H9 (cell line): ENCODE results near the gene LYAR. TPM values are rescaled to one million over a fixed set of nuclear protein-coding genes. Genes with fewer than 3 reads are reported as not detected.

Source experiments
- DNase-seq: peaks from one replicate; pipeline ENCODE4 v3.0.0-alpha.2; 2017
- H2AFZ ChIP-seq: one replicate; pipeline ENCODE4 v1.6.1; 2013; ENCODE audit warnings: mild to moderate bottlenecking, low read length, control low read depth, moderate library complexity
- H2AK5ac ChIP-seq: 2 replicates; pipeline ENCODE4 v1.6.1; 2013; ENCODE audit warnings: low read length, control low read depth, mixed read lengths; ENCODE audit not compliant: insufficient read length
- H2BK120ac ChIP-seq: one replicate; pipeline ENCODE4 v1.6.1; 2013; ENCODE audit warnings: low read depth, mild to moderate bottlenecking, low read length, control low read depth, inconsistent platforms; ENCODE audit not compliant: poor library complexity, severe bottlenecking
- H2BK12ac ChIP-seq: 2 replicates; pipeline ENCODE4 v1.6.1; 2013; ENCODE audit warnings: low read length, control low read depth, mixed read lengths, low read depth; ENCODE audit not compliant: insufficient read length
- H2BK15ac ChIP-seq: 2 replicates; pipeline ENCODE4 v1.6.1; 2013; ENCODE audit warnings: low read depth, low read length, control low read depth
- H2BK20ac ChIP-seq: one replicate; pipeline ENCODE4 v1.6.1; 2013; ENCODE audit warnings: low read depth, mild to moderate bottlenecking, low read length, control low read depth, inconsistent platforms; ENCODE audit not compliant: poor library complexity, severe bottlenecking
- H2BK5ac ChIP-seq: 2 replicates; pipeline ENCODE4 v1.6.1; 2013; ENCODE audit warnings: low read length, control low read depth, mixed read lengths; ENCODE audit not compliant: insufficient read length
- H3K14ac ChIP-seq: 2 replicates; pipeline ENCODE4 v1.6.1; 2013; ENCODE audit warnings: low read length, control low read depth; ENCODE audit not compliant: insufficient read depth
- H3K18ac ChIP-seq: 2 replicates; pipeline ENCODE4 v1.6.1; 2013; ENCODE audit warnings: low read depth, mild to moderate bottlenecking, mixed read lengths, low read length, control low read depth; ENCODE audit not compliant: insufficient read length
- H3K23ac ChIP-seq: 2 replicates; pipeline ENCODE4 v1.6.1; 2013; ENCODE audit warnings: low read length, control low read depth, mixed read lengths, low read depth; ENCODE audit not compliant: insufficient read length
- H3K23me2 ChIP-seq: 2 replicates; pipeline ENCODE4 v1.6.1; 2013; ENCODE audit warnings: low read depth, mild to moderate bottlenecking, mixed read lengths, low read length, control low read depth; ENCODE audit not compliant: insufficient read length, poor library complexity, severe bottlenecking
- H3K27ac ChIP-seq: 2 replicates; pipeline ENCODE4 v1.5.1; 2013; ENCODE audit warnings: low read length, control low read depth, mixed read lengths, low read depth; ENCODE audit not compliant: insufficient read length
- H3K27me3 ChIP-seq: 2 replicates; pipeline ENCODE4 v1.6.1; 2013; ENCODE audit warnings: low read length, control low read depth, inconsistent platforms; ENCODE audit not compliant: insufficient read depth
- H3K4ac ChIP-seq: 2 replicates; pipeline ENCODE4 v1.6.1; 2013; ENCODE audit warnings: low read depth, mild to moderate bottlenecking, control low read depth, inconsistent platforms, low read length, moderate library complexity
- H3K4me1 ChIP-seq: 2 replicates; pipeline ENCODE4 v1.6.1; 2013; ENCODE audit warnings: low read length, control low read depth, inconsistent platforms; ENCODE audit not compliant: insufficient read depth
- H3K4me2 ChIP-seq: 2 replicates; pipeline ENCODE4 v1.6.1; 2013; ENCODE audit warnings: low read length, control low read depth, mixed read lengths; ENCODE audit not compliant: insufficient read length, insufficient read depth
- H3K56ac ChIP-seq: 2 replicates; pipeline ENCODE4 v1.6.1; 2013; ENCODE audit warnings: low read depth, mild to moderate bottlenecking, mixed read lengths, low read length, control low read depth; ENCODE audit not compliant: insufficient read length
- H3K79me1 ChIP-seq: 2 replicates; pipeline ENCODE4 v1.6.1; 2013; ENCODE audit warnings: low read depth, mild to moderate bottlenecking, moderate library complexity, low read length, control low read depth, inconsistent platforms; ENCODE audit not compliant: insufficient read depth, poor library complexity, severe bottlenecking
- H3K79me2 ChIP-seq: 2 replicates; pipeline ENCODE4 v1.6.1; 2013; ENCODE audit warnings: low read length, control low read depth, inconsistent platforms; ENCODE audit not compliant: insufficient read depth
- H3K9ac ChIP-seq: 2 replicates; pipeline ENCODE4 v1.6.1; 2013; ENCODE audit warnings: low read length, control low read depth, mixed read lengths; ENCODE audit not compliant: insufficient read length; ENCODE audit errors: extremely low read depth
- H3K9me3 ChIP-seq: one replicate; pipeline ENCODE4 v1.6.1; 2013; ENCODE audit warnings: low read depth, low read length, inconsistent platforms; ENCODE audit not compliant: control insufficient read depth
- H3T11ph ChIP-seq: one replicate; pipeline ENCODE4 v1.6.1; 2013; ENCODE audit warnings: mild to moderate bottlenecking, low read length, control low read depth, inconsistent platforms
- H4K20me1 ChIP-seq: one replicate; pipeline ENCODE4 v1.6.1; 2013; ENCODE audit not compliant: control insufficient read depth, insufficient read length, insufficient read depth
- H4K5ac ChIP-seq: 2 replicates; pipeline ENCODE4 v1.6.1; 2013; ENCODE audit warnings: low read depth, mild to moderate bottlenecking, mixed read lengths, low read length, control low read depth; ENCODE audit not compliant: insufficient read length
- H4K8ac ChIP-seq: replicated peaks from 2 replicates; pipeline ENCODE4 v1.6.1; 2013; ENCODE audit warnings: low read length, control low read depth, mixed read lengths, low read depth; ENCODE audit not compliant: insufficient read length
- H4K91ac ChIP-seq: 2 replicates; pipeline ENCODE4 v1.6.1; 2013; ENCODE audit warnings: low read depth, mild to moderate bottlenecking, moderate library complexity, mixed read lengths, low read length, control low read depth; ENCODE audit not compliant: insufficient read length
- H3K27ac Mint-ChIP-seq, 3 experiments: 2 replicates in 2 of 3; 3 replicates in 1 of 3; pipeline ENCODE4 v1.8.0; 2020 to 2021; ENCODE audit warnings: mixed read lengths in 3 of 3, mild to moderate bottlenecking in 1 of 3, moderate library complexity in 1 of 3
- H3K27me3 Mint-ChIP-seq: 2 replicates; pipeline ENCODE4 v1.8.0; 2021; ENCODE audit warnings: low read depth, mild to moderate bottlenecking, moderate library complexity, mixed read lengths
- H3K36me3 Mint-ChIP-seq, 3 experiments: 2 replicates in 2 of 3; 3 replicates in 1 of 3; pipeline ENCODE4 v1.8.0; 2020 to 2021; ENCODE audit warnings: low read depth in 3 of 3, mixed read lengths in 3 of 3; ENCODE audit not compliant: insufficient read depth in 1 of 3
- H3K4me1 Mint-ChIP-seq, 2 experiments: 2 replicates each; pipeline ENCODE4 v1.8.0; 2020; ENCODE audit warnings: mixed read lengths in 2 of 2
- H3K4me3 Mint-ChIP-seq, 2 experiments: 2 replicates in 1 of 2; 3 replicates in 1 of 2; pipeline ENCODE4 v1.8.0; 2020 to 2021; ENCODE audit warnings: mild to moderate bottlenecking in 2 of 2, mixed read lengths in 2 of 2, moderate library complexity in 1 of 2
- H3K9me3 Mint-ChIP-seq, 2 experiments: 2 replicates in 1 of 2; 3 replicates in 1 of 2; pipeline ENCODE4 v1.8.0; 2020; ENCODE audit warnings: mild to moderate bottlenecking in 2 of 2, mixed read lengths in 2 of 2, moderate library complexity in 1 of 2
- CTCF ChIP-seq: fragments of 200-600 bp; sonication (generic); conservative IDR thresholded peaks from 3 replicates; pipeline ENCODE4 v1.8.0; 2021; ENCODE audit warnings: antibody characterized with exemption, mild to moderate bottlenecking
- WGBS: extraction: QIAGEN DNeasy Blood & Tissue Kit; methylation state at CpG from one replicate; pipeline ENCODE4 v1.1.7; 2013; ENCODE audit warnings: missing lambda C conversion rate, low lambda C conversion rate, mixed read lengths; ENCODE audit not compliant: insufficient read length; ENCODE audit errors: extremely low coverage; 5-methylcytosine and 5-hydroxymethylcytosine counted together
- total RNA-seq: library from RNA; stranded (reverse); gene quantifications from 2 replicates; pipeline ENCODE4 v1.2.1, GENCODE V29; 2021

Gene LYAR
- total RNA-seq, 1 experiment from 2014 or later = 50.9 TPM

DNA sequence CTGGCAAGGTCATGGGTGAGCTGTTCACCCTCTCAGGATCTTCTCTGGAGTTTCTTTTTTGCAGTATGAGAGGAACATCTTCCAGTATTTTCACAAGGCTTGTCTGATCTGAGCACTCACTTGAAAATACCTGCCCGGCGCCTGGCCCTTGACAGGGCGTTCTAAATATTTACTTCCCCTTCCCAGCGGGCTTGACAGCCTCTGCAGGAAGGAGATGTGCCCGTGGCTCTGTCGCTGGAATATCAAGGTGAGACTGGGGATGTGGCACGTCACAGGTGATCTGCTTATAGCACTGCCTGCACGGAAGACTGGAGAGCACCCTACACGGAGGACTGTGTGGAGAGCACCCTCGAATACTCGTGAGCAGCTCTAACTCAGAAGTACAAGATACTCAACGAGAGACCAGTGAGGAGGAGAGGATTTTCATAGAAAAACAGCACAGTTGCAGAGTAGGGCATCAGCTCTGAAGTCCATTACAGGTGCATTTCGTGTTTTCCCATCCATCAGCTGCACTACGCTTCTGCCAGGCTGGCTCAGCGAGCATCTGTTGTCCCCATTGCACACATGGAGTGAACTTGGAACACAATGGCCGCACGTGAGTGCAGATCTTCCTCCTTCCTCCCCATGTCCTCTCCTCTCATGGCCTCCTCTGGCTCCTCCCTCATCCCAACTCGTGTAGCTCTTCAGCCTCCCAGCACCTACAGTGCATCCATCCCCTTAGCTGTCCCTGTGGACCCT, 32.2 kb upstream of the LYAR start:
- no peak overlapping the region for H2BK12ac ChIP-seq
- H3K9me3 Mint-ChIP-seq = no peaks in the 10 kb centered on the region
- H3K23me2 ChIP-seq = no peaks in the 10 kb centered on the region
- no peak overlapping the region for H4K8ac ChIP-seq
- DNase-seq = no peak
- no peak overlapping the region for H3K18ac ChIP-seq
- H2AFZ ChIP-seq = no peak overlapping the region
- H4K5ac ChIP-seq = no peak overlapping the region
- H3K79me2 ChIP-seq = no peaks in the 10 kb centered on the region
- no peak overlapping the region for H2BK15ac ChIP-seq
- H3K9ac ChIP-seq = no peak overlapping the region
- no peak overlapping the region; a peak in 1 of 5 replicates for H3K4me3 Mint-ChIP-seq
- H2BK5ac ChIP-seq = no peak overlapping the region
- no peak overlapping the region for H2BK120ac ChIP-seq
- H3K9me3 ChIP-seq = no peaks in the 10 kb centered on the region
- H3K23ac ChIP-seq = no peak overlapping the region
- H3K4me1 Mint-ChIP-seq = peaks cover 12% of the 10 kb centered on the region in 2 experiments
- no peak overlapping the region; a peak in 2 of 7 replicates for H3K27ac Mint-ChIP-seq
- H4K91ac ChIP-seq = no peak overlapping the region
- peaks cover under 1 to 22% (median 20%) of the 10 kb centered on the region in 3 experiments; a peak in 6 of 7 replicates for H3K36me3 Mint-ChIP-seq
- H3K27ac ChIP-seq = no peak overlapping the region
- no peak overlapping the region for H3T11ph ChIP-seq
- no peaks in the 10 kb centered on the region for H4K20me1 ChIP-seq
- no peak overlapping the region for H3K4me2 ChIP-seq
- no CpG with 5 or more reads among the region's 18 CpGs for WGBS
- H3K4ac ChIP-seq = no peak overlapping the region
- no peak overlapping the region for H3K56ac ChIP-seq
- H2BK20ac ChIP-seq = no peak overlapping the region
- no peak for TF ChIP-seq CTCF
- no peaks in the 10 kb centered on the region for H3K4me1 ChIP-seq
- no peaks in the 10 kb centered on the region for H3K79me1 ChIP-seq
- H2AK5ac ChIP-seq = no peak overlapping the region
- H3K27me3 ChIP-seq = no peaks in the 10 kb centered on the region
- H3K27me3 Mint-ChIP-seq = no peaks in the 10 kb centered on the region
- no peak overlapping the region for H3K14ac ChIP-seq
